DMS53 treated with DMSO at 0.1 percent for 48 hours (cell line): ENCODE measurements around the gene SPAG4.

Experiments
- DNase-seq: peaks from one replicate; lab custom pipeline; 2025; ENCODE audit not compliant: unreplicated experiment; lab: John Stamatoyannopoulos, UW

The SPAG4 gene, protein sequence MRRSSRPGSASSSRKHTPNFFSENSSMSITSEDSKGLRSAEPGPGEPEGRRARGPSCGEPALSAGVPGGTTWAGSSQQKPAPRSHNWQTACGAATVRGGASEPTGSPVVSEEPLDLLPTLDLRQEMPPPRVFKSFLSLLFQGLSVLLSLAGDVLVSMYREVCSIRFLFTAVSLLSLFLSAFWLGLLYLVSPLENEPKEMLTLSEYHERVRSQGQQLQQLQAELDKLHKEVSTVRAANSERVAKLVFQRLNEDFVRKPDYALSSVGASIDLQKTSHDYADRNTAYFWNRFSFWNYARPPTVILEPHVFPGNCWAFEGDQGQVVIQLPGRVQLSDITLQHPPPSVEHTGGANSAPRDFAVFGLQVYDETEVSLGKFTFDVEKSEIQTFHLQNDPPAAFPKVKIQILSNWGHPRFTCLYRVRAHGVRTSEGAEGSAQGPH

DNA sequence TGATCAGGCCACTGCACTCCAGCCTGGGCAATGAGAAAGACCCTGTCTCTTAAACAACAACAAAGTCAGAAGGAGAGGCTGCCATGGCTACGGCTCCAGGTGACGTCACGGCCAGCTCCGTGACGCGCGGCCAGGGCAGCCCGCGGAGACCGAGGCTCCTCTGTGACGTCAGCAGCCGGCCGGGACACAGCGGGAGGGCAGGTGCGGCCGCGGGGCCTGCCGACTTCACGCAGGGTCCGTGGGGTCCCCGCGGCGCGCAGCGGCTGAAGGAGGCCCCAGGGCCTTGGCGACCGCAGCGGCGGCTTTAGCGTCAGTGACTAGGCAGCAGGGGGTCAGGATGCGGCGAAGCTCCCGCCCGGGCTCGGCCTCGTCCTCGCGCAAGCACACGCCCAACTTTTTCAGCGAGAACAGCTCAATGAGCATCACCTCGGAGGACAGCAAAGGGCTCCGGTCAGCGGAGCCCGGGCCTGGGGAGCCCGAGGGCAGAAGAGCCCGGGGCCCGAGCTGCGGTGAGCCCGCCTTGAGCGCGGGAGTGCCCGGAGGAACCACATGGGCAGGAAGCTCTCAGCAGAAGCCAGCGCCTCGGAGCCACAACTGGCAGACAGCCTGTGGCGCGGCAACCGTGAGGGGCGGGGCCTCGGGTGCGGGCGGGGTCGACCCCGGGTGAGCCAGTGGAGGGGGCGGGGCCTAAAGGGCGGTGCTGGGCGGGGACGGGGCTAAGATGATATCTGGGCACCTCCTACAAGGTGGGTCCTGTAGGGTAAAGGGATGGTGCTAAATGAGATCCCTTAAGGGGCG is at the start of gene SPAG4:
SPAG4 (plus strand) TSS at position 163 of the 798 bp plus-strand sequence; CDS start at position 338, 175 bp downstream.
- DNase-seq, result peak; percentile 98

DNA sequence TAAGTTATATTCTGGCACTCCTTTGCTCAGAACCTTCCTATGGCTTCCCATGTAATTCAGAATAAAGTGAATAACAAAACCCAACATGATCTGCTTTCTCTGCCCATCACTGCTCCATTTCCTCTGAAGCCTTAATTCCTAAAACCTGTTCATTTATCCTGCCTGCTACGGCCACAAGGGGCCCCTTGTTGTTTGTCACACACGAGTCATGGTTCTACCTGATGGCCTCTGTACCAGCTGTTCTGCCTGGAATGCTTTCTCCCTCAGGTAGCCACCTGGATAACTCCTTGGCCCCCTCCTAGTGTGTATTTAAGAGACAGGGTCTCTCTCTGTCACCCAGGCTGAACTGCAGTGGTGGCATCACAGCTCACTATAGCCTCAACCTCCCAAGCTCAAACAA is 47.0 kb upstream of the SPAG4 start:
- peak; percentile 7 for DNase-seq

DNA sequence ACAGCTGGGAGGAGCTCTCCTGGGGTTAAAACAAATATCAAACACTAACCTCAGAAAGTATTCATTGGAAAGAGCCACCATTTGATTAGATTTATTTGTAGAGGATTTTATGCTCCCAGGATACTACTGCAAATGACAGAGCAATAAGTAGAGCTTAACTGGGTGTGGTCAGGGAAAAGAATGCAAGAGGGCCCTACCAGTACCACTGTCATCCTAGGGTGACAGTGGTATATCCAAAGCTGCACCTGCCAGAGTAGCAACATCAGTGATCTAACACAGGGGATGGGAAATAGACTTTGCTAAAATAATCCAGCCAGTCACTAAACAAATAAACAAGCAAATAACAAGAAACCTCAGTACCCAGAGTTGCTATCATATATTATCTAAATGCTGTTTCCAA is 44.1 kb upstream of the SPAG4 start:
- DNase-seq, result no peak

DNA sequence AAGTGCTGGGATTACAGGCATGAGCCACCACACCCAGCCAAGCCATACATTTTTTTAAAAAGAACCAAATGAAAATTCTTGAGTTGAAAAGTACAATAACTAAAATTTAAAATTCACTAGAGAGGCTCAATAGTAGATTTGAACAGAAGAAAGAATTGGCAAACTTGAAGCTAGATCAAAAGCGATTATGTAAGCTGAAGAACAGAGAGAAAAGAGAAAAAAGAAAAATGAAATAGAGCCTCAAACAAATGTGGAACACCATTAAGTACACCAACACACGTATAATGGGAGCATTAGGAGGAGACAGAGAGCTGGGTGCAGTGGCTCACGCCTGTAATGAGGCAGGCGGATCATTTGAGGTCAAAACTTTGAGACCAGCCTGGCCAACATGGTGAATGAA is 42.8 kb upstream of the SPAG4 start:
- DNase-seq, result no peak

DNA sequence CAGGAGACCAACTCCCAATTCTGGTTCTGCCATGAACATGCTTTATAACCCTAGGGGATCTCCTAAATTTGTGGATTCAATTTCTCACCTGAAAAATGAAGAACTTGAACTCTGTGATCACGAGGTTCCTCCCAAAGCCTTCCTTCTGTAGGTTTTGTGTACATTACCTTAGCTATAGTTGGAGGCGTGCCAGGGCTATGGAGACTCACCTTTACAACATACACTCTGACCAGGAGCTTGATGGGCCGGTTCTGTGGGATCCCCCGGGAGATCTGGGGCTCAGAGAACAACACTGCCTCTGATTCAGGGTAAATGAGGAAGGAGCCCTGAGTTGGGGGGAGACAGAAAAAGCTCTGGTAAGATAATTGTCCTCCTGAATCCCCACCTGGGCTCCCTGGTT is 39.7 kb upstream of the SPAG4 start:
- peak; percentile 40 for DNase-seq

DNA sequence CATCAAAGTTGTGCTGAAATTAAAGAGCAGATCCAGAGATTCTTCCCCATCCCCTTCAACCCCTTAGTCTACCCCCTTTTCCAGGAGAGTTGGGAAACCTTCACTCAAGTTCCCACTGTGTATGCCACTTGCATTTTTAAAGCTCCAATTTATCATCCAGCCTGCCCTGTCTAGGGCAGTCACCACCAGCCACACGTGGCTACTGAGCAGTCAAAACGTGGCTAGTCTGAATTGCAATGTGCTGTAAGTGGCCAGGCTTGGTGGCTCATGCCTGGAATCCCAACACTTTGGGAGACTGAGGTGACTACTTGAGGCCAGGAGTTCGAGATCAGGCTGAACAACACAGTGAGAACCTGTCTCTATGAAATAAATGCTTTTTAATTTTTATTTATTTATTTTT is 38.8 kb upstream of the SPAG4 start:
- no peak for DNase-seq

DNA sequence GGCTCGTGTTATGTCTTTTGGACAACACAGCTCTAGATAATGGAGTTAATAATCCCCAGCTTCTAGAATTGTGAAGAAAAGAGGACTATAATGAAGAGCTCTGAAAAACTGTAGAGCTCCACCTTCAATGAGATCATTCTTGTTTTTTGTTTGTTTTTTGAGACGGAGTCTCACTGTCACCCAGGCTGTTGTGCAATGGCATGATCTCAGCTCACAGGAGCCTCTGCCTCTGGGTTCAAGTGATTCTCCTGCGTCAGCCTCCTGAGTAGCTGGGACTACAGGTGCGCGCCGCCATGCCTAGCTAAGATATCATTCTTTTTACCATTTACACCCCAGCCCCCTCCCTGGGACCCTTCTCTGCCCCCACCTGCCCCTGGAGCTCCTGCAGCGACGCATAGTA is 37.2 kb upstream of the SPAG4 start:
- DNase-seq, result no peak

DNA sequence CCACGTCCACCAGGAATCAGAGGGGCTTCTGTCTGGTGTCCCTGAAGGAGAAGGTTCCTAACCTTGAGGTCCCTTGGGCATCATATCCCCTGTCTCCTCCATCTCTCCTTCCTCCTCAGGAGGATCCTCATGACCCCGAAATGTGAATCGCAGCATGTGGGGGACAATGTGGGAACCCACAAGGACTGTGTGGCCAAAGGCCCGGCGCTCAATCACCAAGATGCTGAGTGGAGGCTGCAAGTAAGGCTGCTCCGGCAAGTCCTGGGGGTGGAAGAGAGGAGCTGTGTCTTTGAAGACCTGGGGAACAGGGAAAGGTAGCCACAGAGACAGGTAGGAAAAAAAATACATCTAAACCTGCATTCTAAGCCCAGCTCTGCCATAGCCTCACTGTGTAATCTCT is 36.4 kb upstream of the SPAG4 start:
- no peak for DNase-seq

DNA sequence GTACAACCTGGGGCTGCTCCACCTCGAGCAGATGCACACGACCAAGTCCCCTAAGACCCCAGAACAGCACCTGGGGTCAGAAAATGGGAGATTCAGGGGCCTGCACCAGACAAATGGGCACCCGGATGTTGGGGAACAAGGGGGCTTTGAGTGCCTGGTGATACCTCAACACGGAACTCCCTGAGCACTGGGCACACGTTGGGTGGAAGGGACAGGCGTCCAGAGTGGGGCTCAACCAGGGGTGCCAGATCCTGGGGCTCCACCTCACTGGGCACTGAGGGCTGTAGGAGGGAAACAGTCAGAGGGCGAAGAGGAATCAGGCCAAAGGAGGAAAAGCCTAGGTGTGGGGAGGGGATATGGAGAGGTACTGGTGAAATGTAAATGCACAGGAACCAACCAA is 33.5 kb upstream of the SPAG4 start:
- DNase-seq, result no peak

DNA sequence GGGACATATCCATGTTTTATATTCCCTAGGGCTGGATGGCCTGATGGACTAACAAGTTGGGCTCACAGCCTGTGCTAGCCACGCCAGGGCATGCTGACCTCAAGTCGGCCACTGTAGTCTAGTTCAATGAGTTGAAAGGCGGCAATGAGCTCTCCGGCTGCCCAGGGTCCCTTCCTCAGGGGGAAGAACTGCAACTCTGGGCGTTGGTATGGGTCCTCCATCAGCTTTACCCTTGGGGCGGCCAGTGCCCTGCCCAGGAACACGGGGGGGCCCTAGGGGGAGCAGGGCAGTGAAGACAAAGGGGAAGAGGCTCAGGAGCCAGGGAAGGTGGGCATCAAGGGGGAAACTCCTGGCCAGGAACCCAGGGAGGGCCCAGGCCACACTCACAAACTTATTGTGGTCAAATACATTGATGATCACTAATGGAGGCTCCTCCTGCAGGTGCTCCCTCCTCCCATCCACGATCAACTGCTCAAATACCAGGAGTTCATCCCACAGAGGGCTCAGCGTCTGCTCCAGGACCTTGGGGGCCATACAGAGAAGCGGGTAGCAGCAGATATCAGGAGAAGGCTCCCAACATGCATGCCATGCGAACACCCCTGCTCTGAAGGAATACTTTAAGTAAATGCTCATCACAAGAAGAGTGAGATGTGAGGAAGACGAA is 32.8 kb upstream of the SPAG4 start:
- DNase-seq, result no peak

DNA sequence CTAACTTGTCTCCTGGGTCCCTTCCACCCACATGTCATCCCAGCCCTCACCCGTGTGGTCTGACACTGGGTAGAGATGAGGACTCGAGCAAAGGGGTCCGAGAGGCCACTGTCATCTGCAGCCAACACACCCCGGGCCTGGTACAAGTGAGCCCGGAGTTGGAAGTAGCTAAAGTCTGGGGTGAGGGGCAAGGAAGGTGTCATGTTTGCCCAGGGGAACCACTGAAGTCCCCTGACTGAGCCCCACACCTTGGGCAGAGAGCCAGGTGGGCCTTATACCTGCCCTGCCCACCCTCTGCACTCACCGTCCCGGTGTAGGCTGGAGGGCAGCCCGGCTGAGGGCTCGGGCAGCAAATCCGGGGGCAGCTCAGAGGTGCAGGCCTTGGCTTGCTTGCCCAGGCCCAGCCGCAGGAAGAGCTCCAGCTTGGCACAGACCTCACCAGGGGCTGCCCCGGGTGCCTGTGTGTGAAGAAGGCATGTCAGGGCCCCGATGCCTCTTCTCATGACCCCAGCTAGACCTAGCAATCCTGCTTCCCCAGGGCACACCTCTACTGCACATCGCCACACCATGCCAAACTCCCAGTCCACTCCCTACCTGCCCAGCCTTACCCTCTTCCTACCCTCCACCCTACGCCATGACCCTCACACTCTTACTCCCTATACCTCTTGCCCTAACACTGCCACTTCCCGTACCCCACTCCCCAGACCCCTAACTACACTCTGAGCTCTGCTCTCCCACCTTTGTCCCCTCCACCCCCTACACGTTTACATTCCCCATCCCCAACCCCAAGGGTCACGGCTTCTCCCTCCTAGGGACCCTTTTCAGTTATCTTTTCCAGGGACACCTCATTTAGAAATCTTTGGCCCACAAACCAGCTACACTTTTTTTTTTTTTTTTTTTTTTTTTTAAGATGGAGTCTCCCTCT is 31.7 kb upstream of the SPAG4 start:
- no peak for DNase-seq

DNA sequence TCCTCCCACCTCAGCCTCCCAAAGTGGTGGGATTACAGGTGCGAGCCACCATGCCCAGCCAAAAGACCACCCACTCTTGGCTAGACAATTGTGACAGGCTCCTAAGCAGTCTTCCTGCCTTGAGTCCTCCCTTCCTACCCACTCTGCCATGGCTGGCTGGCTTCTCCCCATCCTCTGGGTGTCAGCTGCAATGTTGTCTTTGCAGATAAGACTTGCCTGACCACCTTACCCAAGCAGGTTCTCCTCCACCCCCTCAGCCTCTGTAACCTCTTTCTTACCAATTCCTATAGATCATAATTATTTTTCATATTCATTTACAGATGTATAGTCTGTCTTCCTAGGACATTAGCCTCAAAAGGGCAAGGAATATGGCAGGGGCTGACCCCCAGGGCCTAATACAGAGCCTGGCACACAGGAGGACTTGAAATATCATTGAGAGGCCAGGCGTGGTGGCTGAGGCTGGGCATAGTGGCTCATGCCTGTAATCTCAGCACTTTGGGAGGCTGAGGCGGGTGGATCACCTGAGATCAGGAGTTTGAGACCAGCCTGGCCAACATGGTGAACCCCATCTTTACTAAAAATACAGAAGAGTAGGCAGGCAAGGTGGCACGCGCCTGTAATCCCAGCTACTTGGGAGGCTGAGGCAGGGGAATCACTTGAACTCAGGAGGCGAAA is 28.7 kb upstream of the SPAG4 start:
- no peak for DNase-seq

DNA sequence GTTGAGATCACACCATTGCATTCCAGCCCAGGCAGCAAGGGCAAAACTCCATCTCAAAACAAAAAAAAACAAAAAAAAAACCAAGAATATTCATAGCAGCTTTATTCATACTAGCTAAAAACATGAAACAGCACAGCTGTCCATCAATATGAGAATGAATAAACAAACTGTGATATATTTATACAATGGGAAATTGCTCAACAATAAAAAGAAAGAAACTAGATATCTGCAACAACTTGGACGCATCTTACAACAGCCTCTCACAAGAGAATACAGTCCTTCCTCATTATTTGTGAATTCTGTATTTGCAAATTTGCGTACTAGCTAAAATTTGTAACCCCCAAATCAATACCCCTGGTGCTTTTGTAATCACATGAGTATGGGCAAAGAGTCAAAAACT is 28.2 kb upstream of the SPAG4 start:
- DNase-seq, result no peak

DNA sequence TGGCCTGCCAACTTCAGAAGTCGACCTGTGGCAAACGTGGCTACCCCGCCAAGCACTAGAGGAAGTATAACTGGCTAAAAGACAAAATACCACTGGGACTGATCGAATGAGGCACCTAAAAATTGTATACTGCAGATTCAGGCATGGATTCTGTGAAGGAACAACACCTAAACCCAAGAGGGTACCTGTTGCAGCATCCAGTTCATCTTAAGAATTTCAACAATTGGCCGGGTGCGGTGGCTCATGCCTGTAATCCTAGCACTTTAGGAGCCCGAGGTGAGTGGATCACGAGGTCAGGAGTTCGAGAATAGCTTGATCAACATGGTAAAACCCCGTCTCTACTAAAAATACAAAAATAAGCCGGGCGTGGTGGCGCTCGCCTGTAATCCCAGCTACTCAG is 27.2 kb upstream of the SPAG4 start:
- DNase-seq, result no peak

DNA sequence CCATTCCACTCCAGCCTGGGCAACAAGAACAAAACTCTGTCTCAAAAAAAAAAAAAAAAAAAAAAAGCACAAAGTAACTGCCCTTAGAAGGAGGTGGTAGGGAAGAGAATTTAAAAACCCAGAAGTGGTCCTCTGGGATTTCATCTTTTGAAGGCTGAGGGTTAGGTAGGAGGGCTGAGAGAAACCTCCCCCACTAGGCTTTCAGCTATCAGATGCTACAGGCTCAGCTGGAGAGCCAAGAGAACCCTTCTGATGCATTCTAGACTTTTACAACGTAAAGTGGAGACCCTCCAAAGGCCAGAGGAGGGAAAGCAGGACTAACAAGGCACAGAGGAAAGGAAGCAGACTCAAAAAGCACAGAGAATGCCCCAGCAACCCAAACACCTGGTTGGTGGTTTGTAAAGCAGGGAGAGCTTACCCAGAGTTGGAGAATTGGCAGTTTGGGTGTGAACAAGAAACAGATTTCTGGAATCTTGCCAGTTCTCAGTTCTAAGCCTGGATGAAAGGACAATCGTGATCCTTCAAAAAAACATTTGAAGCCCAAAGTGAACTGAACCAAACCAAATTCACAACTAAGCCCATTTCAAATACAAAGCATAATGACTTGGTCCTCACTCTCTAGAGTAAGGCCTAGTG is 23.2 kb upstream of the SPAG4 start:
- DNase-seq, result no peak

DNA sequence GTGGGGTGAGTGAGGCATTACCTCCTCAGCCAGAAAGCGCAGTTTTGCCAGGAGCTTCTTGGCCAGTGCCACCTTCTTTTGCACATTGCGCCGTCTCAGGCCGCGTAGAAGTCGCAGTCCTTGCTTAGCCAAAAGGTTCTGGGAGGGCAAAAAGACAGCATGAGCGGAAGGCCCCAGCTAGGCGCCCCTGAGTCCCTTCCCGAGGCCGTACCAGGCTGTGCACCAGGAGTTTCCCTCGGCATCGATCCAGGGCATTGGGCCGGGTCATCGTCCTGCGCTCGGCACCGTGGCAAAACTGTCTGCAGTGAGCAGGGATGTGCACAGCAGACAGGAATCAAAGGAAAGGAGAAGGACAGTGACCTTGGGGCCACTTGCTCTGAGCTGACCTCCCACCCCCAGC is 20.2 kb upstream of the SPAG4 start:
- no peak for DNase-seq

DNA sequence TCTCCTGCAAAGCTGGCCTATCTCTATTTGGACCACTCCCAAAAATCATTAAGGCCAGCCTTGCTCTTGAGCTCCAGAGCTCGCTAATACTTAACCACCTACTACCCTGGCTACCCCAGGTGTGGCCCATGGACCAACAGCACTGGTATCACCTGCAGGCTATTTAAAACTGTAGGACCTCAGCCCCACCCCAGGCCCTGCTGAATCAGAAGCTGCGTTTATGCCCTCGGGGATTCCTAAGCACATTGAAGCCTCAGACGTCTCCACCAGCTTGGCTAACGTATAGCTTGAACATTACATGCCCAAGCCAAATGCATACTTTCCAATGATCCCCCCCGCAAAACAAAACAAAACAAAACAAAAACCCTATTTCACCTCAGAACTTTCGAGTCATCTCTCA is 19.7 kb upstream of the SPAG4 start:
- DNase-seq, result no peak

DNA sequence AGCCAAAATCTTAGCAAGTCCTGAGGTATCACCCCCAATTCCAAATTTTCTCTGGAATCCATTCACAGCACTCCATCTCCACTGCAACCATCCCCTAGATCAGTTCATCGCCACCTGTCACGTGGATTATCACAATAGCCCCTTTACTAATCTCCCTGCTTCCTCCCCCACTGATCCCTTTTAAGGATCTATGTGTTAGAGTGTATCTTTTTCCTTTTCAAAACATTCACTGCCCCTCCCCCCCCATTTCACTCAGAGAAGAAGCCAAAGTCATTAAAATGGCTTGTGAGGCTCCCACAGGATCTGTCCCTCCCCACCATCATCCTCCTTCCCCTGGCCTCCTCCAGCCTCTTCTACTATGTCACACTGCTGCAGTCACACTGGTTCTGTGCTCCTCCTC is 18.4 kb upstream of the SPAG4 start:
- DNase-seq, result no peak

DNA sequence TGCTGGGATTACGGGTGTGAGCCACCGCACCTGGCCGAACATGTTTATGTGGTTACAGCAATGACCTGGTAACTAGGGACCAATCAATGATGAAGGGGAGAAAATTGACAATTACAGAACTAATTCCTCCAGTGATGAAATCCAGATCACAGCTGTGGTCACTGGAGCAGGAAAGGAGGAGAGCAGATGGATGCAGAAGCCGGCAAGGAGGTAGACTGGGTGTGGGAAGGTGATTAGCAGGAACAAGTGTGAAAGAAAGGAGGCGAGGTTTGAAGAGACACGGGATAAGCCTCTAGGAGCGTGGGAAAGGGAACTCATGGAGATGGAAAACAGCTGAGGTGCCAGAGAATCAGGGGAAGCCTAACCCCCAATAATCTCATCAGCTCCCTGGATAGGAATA is 17.2 kb upstream of the SPAG4 start:
- no peak for DNase-seq
